Ectodermal cell (in vitro differentiated cells): ENCODE data around the gene CTNNA3.

Experiments used
- H3K27ac ChIP-seq: 2 replicates; pipeline ENCODE4 v1.7.0; 2013; ENCODE audit warnings: mild to moderate bottlenecking, low read depth, low read length; ENCODE audit not compliant: insufficient read depth, poor library complexity, severe bottlenecking
- H3K27me3 ChIP-seq: 2 replicates; pipeline ENCODE4 v1.7.0; 2013; ENCODE audit warnings: mild to moderate bottlenecking, low read length; ENCODE audit not compliant: insufficient read depth, control insufficient read depth, poor library complexity, severe bottlenecking
- H3K36me3 ChIP-seq: one replicate; pipeline ENCODE4 v1.7.0; 2013; ENCODE audit warnings: low read length; ENCODE audit not compliant: control insufficient read depth, insufficient read depth
- H3K4me1 ChIP-seq: one replicate; pipeline ENCODE4 v1.7.0; 2013; ENCODE audit warnings: low read length; ENCODE audit not compliant: control insufficient read depth, insufficient read depth
- H3K4me3 ChIP-seq: 2 replicates; pipeline ENCODE4 v1.7.0; 2013; ENCODE audit warnings: low read depth, low read length, control low read depth; ENCODE audit not compliant: insufficient read depth
- H3K9me3 ChIP-seq: 2 replicates; pipeline ENCODE4 v1.7.0; 2013; ENCODE audit warnings: mild to moderate bottlenecking, low read length, moderate library complexity; ENCODE audit not compliant: control insufficient read depth
- WGBS, 2 experiments: methylation state at CpG; one replicate each; pipeline ENCODE4 v1.1.7; 2013; ENCODE audit warnings: missing lambda C conversion rate in 2 of 2; 5-methylcytosine and 5-hydroxymethylcytosine counted together

CTNNA3 gene

GRCh38 chr10:65894379-65894778 is 1801.6 kb downstream of the CTNNA3 start:
- H3K36me3 ChIP-seq: no peaks in the 10 kb centered on the region
- WGBS, 2 experiments: 93 to 95% methylated on average over 3 of the region's 4 CpGs
- no peaks in the 10 kb centered on the region for H3K4me1 ChIP-seq
- H3K9me3 ChIP-seq: no peaks in the 10 kb centered on the region
- H3K27me3 ChIP-seq: no peaks in the 10 kb centered on the region
- H3K4me3 ChIP-seq: no peak overlapping the region
- H3K27ac ChIP-seq: no peak overlapping the region

- WGBS, 2 experiments: 88 to 96% methylated on average over 2 of the region's 3 CpGs
- Histone ChIP-seq H3K4me1 (no peaks in the 10 kb centered on the region), H3K27ac (no peak overlapping the region), H3K27me3 (no peaks in the 10 kb centered on the region), H3K36me3 (no peaks in the 10 kb centered on the region), H3K9me3 (no peaks in the 10 kb centered on the region), H3K4me3 (no peak overlapping the region)
Measured at GRCh38 chr10:65893676-65894075, 1802.3 kb downstream of the CTNNA3 start.

- H3K27me3 ChIP-seq: no peaks in the 10 kb centered on the region
- WGBS, 2 experiments: 94 to 98% methylated on average over 2 of the region's 3 CpGs
- no peaks in the 10 kb centered on the region for H3K9me3 ChIP-seq
- H3K27ac ChIP-seq: no peak overlapping the region
- H3K4me3 ChIP-seq: no peak overlapping the region
- H3K36me3 ChIP-seq: no peaks in the 10 kb centered on the region
- H3K4me1 ChIP-seq: no peaks in the 10 kb centered on the region
Measured at GRCh38 chr10:65892284-65892683, 1803.7 kb downstream of the CTNNA3 start.

- WGBS, 2 experiments: 78 to 97% methylated on average over 1 to 3 of the region's 3 CpGs
- H3K27ac ChIP-seq: no peak overlapping the region
Measured at GRCh38 chr10:65891073-65891981, 1804.7 kb downstream of the CTNNA3 start.

GRCh38 chr10:65864529-65864928 is 1831.5 kb downstream of the CTNNA3 start:
- H3K27me3 ChIP-seq: no peaks in the 10 kb centered on the region
- no peaks in the 10 kb centered on the region for H3K9me3 ChIP-seq
- no peaks in the 10 kb centered on the region for H3K36me3 ChIP-seq
- no peaks in the 10 kb centered on the region for H3K4me1 ChIP-seq
- no peak overlapping the region for H3K27ac ChIP-seq
- no peak overlapping the region for H3K4me3 ChIP-seq

More at GRCh38 chr10:65891073-65891981, 1804.7 kb downstream of the CTNNA3 start:
- Histone ChIP-seq H3K36me3 (no peaks in the 10 kb centered on the region), H3K27me3 (no peaks in the 10 kb centered on the region), H3K4me3 (no peak overlapping the region), H3K4me1 (no peaks in the 10 kb centered on the region), H3K9me3 (no peaks in the 10 kb centered on the region)

- Histone ChIP-seq H3K27ac (no peak overlapping the region), H3K9me3 (no peaks in the 10 kb centered on the region), H3K27me3 (no peaks in the 10 kb centered on the region), H3K4me1 (no peaks in the 10 kb centered on the region), H3K4me3 (no peak overlapping the region), H3K36me3 (no peaks in the 10 kb centered on the region)
Measured at GRCh38 chr10:65864036-65864435, 1832.0 kb downstream of the CTNNA3 start.
